Right forelimb (tissue), 1 donor: ENCODE results near the gene SHLD1.
"Not testable (repeated sequence)": the region's sequence is repeated elsewhere in the genome, so short reads cannot be mapped to it uniquely, and the experiment has no call there.

Experiments
- DNase-seq: peaks from one replicate; pipeline ENCODE4 v3.0.0-alpha.2; 2018

Gene SHLD1, protein sequence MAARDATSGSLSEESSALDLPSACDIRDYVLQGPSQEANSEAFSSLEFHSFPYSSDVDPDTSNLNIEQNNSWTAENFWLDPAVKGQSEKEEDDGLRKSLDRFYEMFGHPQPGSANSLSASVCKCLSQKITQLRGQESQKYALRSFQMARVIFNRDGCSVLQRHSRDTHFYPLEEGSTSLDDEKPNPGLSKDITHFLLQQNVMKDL

DNA sequence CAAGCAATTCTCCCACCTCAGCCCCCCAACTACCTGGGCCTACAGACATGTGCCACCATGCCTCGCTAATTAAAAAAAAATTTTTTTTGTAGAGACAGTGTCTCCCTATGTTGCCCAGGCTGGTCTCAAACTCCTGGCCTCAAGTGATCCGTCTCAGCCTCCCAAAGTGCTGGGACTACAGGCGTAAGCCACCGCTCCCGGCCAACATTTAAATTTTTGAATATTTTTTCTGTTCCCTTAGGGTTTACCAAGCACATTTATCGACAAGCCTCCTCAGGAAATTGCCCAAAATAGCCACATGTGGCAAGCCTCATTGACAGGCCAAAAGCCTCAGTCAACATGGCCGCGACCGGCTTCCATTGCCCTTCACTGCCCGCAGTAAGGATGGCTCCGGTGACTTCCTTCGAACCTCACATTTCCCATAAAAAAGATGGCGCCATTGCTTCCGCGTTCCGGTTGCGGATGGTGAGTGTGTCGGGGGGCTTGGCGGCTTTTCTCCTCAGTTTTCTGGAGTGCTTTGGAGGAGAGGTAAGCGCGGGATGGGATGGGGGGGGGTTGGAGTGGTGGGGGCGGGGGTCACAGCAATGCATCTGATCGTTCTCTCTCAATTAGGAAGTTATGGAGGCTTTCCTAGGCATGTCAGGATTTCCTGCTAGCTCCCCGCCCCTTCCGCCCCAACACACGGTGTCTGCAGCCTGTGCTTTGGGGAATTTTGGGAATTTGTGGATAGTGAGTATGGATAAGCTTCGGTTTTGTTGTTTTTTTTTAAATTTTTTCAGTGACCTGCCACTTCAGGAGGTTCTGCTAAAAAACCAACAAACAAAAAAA is at the start of gene SHLD1:
Gene SHLD1, plus strand, starts transcription at position 450 of the 828 bp plus-strand sequence. CDS start 22,465 bp downstream, outside the sequence.
- DNase-seq = peak; percentile 91

DNA sequence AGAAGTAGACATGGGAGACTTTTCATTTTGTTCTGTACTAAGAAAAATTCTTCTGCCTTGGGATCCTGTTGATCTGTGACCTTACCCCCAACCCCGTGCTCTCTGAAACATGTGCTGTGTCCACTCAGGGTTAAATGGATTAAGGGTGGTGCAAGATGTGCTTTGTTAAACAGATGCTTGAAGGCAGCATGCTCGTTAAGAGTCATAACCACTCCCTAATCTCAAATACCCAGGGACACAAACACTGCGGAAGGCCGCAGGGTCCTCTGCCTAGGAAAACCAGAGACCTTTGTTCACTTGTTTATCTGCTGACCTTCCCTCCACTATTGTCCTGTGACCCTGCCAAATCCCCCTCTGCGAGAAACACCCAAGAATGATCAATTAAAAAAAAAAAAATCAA is 47.9 kb upstream of the SHLD1 start:
- DNase-seq = not testable (repeated sequence)

DNA sequence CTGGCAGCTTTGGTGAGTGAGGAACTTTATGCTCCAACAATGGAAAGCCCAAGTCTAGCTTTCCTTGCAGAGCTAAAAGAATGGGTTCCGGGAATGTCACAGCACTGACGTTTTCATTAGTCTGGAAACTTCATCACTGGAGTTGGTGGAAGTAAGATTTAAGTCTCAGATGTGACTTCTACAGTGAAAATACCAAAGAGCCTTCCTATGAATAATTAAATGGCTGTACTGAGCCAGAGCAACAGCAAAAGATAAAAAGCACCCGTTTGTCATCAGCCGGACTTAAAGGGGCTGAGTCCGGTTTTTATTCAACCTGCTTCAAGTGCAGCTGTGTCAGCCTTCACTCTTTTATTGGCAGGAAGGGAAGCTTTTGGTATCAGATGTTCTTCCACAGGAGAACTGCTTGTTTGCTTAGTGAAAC is 46.5 kb upstream of the SHLD1 start:
- DNase-seq = no peak

DNA sequence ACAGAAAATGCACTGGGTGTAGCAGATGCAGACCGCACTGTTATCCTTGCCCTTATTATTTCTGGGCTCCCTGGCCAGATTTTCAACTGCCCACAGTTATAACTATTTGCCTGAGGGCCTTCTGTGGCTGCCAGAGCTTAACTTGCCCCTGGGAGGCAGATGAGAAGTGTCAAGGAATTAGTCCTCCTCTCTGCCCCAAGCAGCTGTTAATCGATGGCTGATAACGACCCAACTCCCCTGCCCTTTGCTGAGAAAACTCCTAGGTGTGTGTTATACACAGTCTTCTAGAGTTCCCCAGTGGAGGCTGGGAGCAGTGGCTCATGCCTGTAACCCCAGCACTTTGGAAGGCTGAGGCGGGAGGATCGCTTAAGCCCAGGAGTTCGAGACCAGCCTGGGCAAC is 44.4 kb upstream of the SHLD1 start:
- DNase-seq = no peak

DNA sequence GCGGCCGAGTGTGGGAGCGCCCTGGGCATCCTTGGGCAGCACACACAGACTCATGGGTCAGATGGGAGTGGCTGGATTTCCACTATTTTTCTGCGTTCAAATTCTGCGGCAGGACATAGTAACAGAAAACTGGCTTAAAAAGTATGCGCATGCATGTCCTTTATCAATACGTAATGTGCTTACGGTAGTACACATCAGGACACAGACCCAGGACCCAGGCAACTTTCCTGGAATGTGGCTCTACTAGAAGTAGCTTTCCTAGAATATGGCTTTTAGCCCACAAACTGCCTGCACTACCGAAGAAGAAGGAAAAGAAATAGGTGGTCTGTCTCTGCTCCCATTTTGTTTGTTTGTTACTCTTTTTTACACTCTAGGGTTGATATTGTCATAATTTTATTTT is 43.4 kb upstream of the SHLD1 start:
- no peak for DNase-seq

DNA sequence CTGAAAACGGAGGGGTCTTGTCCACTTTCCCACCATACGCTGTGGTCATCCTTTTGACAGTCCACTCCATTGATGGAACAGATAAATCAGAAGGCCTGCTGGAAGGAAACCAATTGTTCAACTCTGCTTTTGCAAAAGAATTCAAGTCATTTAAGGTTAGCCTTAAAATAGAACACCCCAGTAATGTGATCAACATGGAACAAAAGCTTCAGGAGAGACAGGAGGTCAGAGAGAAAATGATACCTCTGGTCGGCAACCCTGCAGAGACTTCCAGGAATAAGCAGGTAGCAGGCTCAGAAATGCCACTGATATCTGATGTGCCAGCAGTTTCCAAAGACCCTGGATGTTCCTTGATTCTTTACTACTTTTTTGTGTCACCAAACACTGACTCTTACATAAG is 39.6 kb upstream of the SHLD1 start:
- no peak for DNase-seq

DNA sequence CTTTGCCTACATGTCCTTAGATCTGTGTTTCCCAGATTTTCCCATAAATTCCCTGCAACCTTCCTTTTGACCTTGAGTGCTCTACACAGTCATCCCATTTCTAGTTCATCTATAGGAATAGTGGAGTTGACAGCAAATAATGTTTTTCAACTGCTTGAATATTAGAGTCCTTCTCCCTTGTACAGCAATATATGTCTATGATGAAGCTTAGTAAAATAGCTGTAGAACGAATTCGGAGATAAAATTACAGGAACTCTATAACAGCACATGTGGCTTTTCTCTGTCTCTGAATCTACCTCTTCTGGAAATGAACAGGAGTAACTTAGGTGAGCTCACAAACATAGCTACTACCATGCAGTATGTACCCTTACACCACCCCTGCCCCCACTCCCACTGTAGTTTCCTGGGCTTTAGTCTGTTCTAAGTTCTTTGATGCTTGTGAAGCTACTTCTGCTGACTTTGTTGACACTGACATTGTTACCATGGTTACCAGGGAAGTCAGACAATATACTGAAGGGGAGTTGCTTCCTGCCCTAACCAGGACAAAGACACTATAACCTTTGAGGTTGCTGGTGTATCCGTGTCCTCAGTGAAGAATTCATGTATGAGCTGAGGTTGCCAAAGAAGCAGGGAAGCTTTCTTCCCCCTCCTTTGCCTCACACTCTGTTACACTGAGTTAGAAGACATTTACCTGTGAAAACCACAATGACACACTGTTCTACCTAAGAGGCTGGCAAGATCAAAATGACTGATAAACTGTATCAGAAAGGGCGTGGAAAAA is 35.8 kb upstream of the SHLD1 start:
- DNase-seq = no peak

DNA sequence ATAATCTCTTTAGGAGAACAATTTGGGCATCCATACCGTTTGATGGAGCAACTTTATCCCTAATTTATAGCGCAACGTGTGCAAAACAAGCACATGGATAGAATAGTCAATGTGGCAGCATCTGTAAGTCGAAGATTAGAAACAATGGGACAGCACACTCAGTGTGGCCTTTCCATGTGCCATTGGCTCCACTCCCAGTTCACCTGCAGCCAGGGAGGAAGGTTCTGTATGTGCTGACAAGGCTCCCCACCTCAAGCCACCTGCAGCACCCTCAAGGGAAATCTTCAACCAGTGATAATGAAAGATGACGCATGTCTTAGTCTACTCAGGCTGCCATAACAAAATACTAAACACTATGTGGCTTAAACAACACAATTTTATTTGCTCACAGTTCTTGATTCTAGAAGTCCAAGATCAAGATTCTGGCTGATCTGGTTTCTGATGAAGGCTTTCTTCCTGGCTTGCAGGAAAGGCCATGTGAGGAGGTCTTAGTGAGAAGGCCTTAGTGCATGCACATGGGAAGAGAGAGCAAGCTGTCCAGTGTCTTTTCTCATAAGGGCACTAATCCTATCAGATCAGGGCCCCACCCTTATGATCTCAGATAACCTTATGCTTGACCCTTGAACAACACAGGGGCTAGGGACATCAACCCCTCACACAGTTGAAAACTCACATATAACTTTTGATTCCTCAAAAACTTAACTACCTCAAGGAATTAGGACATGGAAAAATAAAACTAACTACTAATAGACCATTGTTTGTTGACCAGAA is 34.9 kb upstream of the SHLD1 start:
- no peak for DNase-seq

DNA sequence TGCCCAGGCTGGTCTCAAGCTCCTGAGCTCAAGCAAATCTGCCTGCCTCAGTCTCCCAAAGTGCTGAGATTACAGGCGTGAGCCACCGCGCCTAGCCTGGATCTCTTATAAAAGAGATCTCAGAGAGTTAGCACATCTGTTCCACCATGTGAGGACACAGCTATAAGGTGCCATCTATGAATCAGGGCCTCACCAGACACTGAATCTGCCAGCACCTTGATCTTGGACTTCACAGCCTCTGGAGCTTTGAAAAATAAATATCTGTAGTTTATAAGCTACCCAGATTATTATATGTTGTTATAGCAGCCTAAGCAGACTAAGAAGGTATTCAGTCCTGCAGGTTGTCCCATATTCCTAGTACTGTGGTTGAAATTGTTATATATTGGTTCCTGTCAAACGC is 33.2 kb upstream of the SHLD1 start:
- DNase-seq = no peak

DNA sequence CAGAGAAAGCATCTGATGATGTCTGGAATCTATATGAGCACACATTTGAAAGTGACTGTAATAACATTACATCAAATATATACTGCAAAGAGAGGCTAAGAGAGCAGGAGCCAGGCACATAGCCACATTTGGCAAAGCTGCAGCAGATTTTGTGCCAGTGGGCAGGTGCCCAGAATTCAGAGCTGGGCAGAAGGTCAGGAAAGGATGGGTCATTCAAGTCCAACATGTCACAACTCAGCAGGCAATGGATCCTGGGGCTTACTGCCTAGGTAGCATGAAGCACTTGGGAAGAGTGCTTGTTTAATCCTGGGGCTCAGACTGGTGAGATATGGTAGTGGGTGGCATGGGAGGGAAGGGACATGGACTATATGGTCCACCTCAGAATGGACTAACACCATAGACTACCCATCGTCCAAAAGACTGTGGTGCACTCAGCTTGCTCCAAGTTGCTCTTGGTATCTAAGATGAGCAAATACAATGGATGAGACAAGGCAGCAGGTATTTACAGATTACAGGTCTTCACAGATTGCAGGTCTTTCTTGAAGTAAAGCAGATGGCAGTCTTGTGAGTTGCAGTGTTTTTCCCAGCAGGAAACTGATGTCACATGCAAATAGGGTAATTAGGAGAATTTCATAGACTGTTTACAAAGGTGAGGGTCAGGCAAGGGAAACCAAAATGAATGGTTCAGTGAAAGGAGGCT is 31.2 kb upstream of the SHLD1 start:
- peak; percentile 46 for DNase-seq

DNA sequence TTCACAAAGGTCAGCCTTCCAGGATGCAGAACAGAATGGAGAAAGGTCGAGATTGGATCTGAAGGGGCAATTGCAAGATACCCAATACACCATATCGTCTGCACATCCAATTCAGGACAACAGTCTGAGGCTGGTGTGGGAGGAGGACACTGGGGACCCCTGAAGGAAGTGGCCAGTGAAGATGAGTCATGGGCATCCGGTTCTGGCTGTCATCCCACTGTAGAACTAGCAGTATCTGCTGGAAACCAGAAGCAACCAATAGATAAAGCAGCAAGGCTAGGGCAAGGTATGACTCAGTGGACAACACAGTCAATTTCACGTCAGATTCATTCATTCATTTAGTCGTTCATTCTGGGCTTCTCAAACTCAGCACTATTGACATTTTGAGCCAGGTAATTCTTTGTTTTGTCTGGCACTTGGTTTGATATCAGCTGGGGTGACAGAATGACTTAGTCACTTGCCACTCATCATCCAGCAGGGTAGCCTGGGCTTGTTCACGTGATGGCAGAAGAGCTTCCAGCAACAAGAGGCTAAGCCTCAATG is 30.3 kb upstream of the SHLD1 start:
- DNase-seq = no peak

DNA sequence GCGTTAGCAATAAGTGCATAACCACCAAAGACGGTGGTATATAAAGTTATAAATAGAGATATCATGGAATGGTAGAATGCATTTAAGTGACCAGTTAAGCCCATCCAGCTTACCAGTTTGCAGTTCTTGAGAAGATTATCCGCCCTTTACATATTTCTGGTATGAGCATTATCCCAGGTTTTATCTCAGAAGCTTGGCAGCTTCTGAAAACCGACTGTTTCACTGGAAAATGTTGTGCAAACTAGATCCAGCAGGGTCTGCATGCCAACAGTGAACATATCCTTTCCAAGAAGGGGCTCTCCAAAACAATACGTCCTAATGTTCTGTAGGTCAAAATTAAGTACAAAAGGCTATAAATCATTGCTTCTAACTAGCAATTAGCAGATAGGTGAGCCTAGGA is 29.5 kb upstream of the SHLD1 start:
- no peak for DNase-seq

DNA sequence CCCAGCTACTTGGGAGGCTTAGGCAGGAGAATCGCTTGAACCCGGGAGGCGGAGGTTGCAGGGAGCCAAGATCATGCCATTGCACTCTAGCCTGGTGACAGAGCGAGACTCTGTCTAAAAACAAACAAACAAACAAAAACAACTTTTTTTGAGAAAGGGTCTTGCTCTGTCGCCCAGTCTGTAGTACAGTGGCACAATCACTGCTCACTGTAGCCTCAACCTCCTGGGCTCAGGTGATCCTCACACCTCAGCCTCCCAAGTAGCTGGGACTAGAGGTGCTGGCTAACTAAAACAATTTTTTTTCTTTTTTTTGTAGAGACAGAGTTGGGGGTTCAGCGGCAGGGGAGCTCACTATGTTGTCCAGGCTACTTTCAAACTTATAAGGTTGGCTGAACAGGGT is 28.8 kb upstream of the SHLD1 start:
- DNase-seq = not testable (repeated sequence)

DNA sequence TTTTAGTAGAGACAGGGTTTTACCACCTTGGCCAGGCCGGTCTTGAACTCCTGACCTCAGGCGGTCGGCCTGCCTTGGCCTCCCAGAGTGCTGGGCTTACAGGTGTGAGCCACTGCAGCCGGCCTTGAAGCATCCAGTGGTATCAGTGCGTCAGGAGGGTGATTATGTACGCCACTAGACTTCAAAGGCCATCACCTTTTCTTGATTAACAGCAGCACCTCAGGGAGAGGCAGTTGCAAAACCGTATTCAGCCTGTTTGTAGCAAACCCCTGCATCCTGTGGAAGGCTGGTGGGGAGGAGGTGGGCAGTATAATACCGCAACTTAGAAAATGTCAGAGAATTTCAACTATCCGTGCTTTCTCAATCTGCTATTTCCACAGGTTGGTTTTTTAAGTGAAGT is 27.3 kb upstream of the SHLD1 start:
- no peak for DNase-seq

DNA sequence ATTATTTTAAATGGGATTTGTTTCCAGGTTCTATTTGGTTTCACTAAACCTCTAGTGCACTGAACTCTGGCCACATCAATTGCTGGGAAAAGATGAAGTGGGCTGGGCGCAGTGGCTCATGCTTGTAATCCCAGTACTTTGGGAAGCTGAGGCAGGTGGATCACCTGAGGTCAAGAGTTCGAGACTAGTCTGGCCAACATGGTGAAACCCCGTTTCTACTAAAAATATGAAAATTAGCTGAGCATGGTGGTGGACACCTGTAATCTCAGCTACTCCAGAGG is 25.1 kb upstream of the SHLD1 start:
- DNase-seq = not testable (repeated sequence)

DNA sequence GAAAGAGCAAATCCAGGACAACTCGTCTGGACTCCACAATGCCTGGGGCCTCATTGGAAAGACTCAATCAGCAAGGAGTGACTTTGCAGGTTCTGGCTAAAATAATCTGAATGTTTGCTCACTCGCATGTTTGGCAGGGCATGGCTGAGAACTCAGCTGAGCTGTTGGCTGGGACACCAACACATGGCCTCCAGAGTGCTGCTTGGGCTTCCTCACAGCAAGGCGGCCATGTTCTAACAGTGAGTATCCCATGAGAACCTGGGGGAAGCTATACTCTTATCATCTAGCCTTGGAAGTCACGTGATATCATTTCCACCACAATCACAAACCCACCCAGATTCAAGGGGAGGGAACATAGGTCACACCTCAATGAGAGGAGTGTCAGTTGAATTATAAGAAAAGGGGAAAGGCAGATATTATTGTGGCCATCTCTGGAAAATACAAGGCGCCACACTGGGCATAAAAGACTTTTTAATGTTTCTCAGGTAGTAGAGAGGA is 23.1 kb upstream of the SHLD1 start:
- no peak for DNase-seq

DNA sequence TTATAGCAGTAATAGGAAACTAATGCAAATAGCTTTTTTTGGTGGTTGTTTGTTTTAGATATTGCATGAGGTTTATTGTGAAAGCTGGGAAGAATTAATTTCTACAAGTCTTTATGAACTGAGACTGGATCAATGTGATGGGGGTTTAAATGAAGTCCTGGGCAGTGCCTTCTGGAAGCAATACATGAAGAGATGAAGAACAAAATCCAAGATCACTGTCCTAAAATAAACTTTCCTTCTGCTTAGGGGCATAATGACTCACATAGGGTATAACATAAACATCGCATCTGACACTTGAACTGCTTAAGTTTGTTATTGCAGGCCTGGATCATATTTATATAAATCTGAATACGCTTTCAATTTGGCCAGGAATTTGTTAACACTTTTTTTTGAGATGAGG is 20.9 kb upstream of the SHLD1 start:
- no peak for DNase-seq

DNA sequence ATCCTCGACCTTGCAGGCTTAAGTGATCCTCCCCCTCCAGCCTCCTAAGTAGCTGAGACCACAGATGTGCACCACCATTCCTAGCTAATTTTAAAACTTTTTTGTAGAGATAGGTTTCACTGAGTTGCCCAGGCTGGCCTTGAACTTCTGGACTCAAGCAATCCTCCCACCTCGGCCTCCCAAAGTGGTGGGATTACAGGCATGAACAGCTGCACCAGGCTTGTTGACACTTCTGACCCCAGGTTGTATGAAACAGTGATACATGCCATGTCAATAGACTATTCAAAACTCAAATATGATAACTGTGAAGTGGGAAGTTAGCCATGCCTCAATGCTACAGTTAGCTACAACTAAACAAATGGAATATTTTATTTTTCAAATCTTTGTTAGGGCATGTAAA is 20.1 kb upstream of the SHLD1 start:
- DNase-seq = no peak

DNA sequence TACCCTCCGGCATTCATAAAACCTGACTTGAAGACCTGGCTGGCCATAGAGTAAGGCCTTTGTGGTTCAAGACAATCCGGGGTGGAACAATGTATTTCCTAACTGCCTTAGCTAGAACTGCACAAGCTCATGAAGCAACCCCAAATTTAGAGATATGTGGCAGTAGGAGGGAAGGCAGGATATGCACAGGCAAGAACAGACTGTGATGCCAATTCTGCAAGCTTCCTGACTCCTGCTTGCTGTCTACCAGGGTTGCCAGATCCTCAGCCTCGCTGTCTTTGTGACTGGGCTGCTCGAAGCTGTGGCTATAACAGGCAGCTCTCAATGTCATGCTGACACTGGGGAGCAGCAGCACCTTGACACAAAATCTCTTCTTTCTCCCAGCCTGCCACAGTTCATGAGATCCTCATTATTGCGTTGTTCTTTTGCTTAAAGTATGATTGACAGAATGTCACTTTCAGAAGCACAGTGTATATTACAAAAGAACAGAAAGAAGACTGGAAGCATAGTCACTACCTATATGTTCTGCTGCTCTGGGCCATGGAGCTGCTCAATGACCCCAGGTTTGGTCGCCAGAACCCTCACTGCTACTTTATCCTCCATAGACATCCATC is 18.3 kb upstream of the SHLD1 start:
- DNase-seq = no peak

DNA sequence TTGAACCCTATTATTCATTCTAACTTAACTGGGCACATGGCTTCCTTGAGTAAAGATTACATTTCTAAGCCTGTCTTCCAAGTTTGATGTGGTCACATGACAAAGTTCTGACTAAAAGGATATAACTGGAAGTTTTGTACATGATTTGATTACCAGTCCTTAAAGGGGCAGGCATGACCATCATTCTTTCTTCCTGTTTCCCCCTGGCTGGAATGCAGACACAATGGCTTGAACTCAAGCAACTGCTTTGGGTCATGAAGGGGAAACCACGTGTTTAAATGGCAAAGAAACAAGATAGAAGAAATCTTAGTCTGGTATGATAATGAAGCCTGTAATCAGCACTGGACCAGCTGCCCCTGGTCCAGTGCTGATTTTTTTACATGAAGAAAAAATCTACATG is 15.6 kb upstream of the SHLD1 start:
- DNase-seq = no peak

DNA sequence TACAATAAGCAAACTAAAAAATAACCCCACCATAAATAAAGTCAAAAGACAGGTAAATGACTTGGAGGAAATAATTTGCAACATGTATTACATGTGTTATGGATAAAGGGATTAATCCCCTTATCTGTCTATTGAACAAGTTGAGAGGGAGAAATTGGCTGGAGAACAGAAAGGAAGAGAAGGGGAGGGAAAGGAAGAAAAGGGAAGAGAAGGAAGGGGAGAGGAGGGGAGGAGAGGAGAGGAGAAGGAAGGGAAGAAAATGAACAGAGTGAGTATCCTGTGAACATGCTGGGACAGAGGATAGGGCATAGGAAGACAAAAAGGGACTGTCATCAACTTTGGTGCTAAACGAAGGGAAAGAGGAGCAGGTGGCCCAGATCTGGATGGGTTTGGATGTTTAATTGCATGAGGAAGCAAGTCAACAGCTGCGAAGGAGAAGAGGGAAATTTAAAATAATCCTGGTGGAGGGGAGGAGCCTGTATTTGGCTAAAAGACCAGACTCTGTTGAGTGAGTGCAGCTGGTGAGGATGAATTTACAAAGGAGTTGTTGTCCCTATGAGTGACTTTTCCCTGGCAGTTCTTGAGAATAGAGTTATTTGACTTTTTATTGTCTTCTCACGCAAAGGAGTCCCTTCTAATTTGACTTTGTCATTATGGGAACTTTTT is 14.2 kb upstream of the SHLD1 start:
- DNase-seq = no peak
